Duodenal mucosa (tissue), 2 donors: ENCODE data around the gene EHBP1.

ENCODE experiments used
- H3K27ac ChIP-seq: one replicate; pipeline ENCODE4 v1.7.0; 2013; ENCODE audit warnings: low read depth, low read length
- H3K27me3 ChIP-seq, 2 donors: one replicate each; pipeline ENCODE4 v1.7.0; 2013; ENCODE audit warnings: low read length in 2 of 2, control low read depth in 1 of 2; ENCODE audit not compliant: insufficient read depth in 2 of 2, control insufficient read depth in 1 of 2
- H3K36me3 ChIP-seq, 2 donors: one replicate each; pipeline ENCODE4 v1.7.0; 2013; ENCODE audit warnings: low read length in 2 of 2, control low read depth in 1 of 2; ENCODE audit not compliant: insufficient read depth in 2 of 2, control insufficient read depth in 1 of 2
- H3K4me1 ChIP-seq, 2 donors: one replicate each; pipeline ENCODE4 v1.7.0; 2013; ENCODE audit warnings: low read length in 2 of 2, control low read depth in 1 of 2; ENCODE audit not compliant: insufficient read depth in 2 of 2, control insufficient read depth in 1 of 2
- H3K4me3 ChIP-seq, 2 donors: one replicate each; pipeline ENCODE4 v1.7.0; 2013; ENCODE audit warnings: low read length in 2 of 2, low read depth in 1 of 2
- H3K9ac ChIP-seq, 2 donors: one replicate each; pipeline ENCODE4 v1.7.0; 2013; ENCODE audit warnings: low read length in 2 of 2, low read depth in 1 of 2
- H3K9me3 ChIP-seq, 2 donors: one replicate each; pipeline ENCODE4 v1.7.0; 2013; ENCODE audit warnings: low read length in 2 of 2, control low read depth in 1 of 2; ENCODE audit not compliant: control insufficient read depth in 1 of 2

Gene EHBP1

DNA sequence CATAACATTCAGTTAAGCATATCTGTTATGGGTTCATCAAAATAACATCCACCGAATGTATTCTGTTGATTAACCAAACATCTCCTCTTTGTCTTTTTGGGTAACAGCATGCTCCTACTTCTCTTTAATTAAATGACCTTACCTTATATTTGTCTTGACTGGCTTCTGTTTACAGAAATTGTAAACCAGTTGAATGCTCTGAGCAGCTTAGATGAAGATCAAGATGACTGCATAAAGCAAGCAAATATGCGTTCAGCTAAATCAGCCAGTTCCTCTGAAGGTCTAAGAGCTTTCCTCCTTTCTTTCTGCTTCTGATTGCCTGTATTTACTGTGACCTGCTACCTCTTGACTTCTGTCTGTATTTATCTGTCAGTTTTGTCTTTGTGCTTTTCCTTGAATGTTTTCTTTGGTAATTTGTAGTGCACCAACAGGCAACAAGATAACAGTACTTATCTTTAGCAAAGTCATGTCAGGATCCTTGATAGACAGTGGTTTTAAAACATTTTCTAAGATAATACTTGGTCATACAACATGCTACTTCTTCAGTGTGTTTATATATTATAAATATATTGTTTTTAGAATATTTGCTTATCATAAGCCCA is 152.8 kb downstream of the EHBP1 start:
- no peaks in the 10 kb centered on the region for H3K4me1 ChIP-seq
- H3K9ac ChIP-seq, result no peak overlapping the region
- no peak overlapping the region for H3K27ac ChIP-seq
- H3K36me3 ChIP-seq, result peaks cover 3 to 4% of the 10 kb centered on the region in 2 donors
- H3K9me3 ChIP-seq, result peaks cover 0 to 7% of the 10 kb centered on the region in 2 donors
- H3K4me3 ChIP-seq, result no peak overlapping the region
- H3K27me3 ChIP-seq, result no peaks in the 10 kb centered on the region

DNA sequence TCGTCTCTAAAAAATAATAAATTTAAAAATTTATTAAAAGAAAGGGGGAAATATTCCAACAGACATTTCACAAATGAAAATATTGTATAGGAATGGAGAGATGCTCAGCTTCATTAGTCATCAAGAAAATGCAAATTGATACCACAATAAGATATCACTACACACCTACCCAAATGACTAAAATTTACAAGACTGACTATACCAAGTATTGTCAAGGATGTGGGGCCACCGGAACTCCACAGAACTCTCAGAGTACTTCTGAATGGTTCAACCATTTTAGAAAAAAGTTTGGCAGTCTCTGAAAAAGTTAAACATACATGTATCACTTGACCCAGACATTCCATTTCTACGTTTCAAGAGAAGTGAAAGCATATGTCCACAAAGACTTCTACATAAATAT is 163.4 kb downstream of the EHBP1 start:
- H3K4me3 ChIP-seq, result no peak overlapping the region
- H3K9me3 ChIP-seq, result peaks cover 4% of the 10 kb centered on the region in 2 donors
- H3K36me3 ChIP-seq, result peaks cover 6 to 17% of the 10 kb centered on the region in 2 donors
- H3K4me1 ChIP-seq, result no peaks in the 10 kb centered on the region
- H3K27me3 ChIP-seq, result no peaks in the 10 kb centered on the region
- no peak overlapping the region for H3K9ac ChIP-seq
- H3K27ac ChIP-seq, result no peak overlapping the region

DNA sequence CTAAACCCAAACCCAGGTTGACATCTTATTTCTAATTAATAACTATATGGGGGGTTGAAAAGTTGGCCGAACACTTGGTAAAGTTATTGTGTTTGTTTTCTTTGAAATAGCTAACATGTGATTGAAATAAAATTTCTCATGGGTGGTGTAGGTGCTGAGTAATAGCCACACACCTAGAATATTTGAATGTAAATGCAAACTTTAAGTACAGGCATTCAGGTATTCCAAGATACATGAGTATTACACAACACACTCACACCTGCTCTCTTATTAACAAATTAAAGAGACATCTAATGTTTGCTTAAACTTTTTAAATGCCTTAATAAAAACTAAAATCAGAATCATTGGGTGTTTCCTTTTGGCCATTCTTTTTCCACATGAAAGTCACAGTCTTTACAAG is 165.5 kb downstream of the EHBP1 start:
- Histone ChIP-seq H3K27ac (no peak overlapping the region), H3K36me3 (peaks cover 12 to 17% of the 10 kb centered on the region in 2 donors), H3K4me3 (no peak overlapping the region)

DNA sequence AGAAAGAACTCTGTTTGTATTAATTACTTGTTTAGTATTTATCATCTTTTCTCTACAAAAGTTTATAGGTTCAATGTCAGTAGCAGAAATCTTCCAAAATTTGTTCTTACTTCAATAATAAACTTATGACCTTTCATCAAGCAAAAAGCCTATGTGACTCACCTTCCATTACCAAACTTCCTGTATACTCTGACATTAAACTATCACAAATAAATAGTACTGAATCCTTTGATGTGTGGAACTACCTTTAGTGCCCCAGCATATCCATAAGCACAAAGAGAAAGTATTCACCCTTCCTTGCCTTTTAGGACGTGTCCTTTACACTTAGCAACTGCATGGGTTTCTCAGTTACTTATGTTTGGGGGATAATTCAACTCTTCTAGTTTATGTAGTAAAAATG is 166.0 kb downstream of the EHBP1 start:
- Histone ChIP-seq H3K4me3 (no peak overlapping the region), H3K27me3 (no peaks in the 10 kb centered on the region), H3K9me3 (peaks cover 4 to 8% of the 10 kb centered on the region in 2 donors), H3K27ac (no peak overlapping the region), H3K36me3 (peaks cover 12 to 18% of the 10 kb centered on the region in 2 donors), H3K9ac (no peak overlapping the region), H3K4me1 (no peaks in the 10 kb centered on the region)

More for the DNA sequence above, 165.5 kb downstream of the EHBP1 start:
- no peak overlapping the region for H3K9ac ChIP-seq
- H3K27me3 ChIP-seq, result no peaks in the 10 kb centered on the region
- peaks cover 4 to 8% of the 10 kb centered on the region in 2 donors for H3K9me3 ChIP-seq
- H3K4me1 ChIP-seq, result no peaks in the 10 kb centered on the region

DNA sequence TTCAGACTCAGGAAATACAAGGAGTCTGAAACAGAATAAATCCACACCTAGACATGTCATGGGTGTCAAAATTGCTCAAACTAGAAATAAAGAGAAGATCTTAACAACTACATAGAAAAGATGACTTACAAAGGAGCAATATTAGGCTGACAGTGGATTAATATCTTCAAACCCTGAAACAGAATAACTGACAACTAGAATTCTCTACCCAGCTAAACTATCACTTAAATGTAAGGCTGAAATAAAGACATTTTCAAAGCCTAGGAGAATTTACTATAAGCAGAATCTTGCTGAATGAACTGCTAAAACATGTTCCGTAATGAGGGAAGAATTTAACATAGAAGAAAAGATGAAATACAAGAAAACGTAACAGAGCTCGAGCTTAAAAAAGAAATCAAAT is 168.1 kb downstream of the EHBP1 start:
- H3K9me3 ChIP-seq, result peaks cover 4 to 8% of the 10 kb centered on the region in 2 donors
- H3K27me3 ChIP-seq, result no peaks in the 10 kb centered on the region
- H3K36me3 ChIP-seq, result peaks cover 21 to 23% of the 10 kb centered on the region in 2 donors
- H3K4me3 ChIP-seq, result no peak overlapping the region
- H3K27ac ChIP-seq, result no peak overlapping the region
- no peaks in the 10 kb centered on the region for H3K4me1 ChIP-seq
- H3K9ac ChIP-seq, result no peak overlapping the region

DNA sequence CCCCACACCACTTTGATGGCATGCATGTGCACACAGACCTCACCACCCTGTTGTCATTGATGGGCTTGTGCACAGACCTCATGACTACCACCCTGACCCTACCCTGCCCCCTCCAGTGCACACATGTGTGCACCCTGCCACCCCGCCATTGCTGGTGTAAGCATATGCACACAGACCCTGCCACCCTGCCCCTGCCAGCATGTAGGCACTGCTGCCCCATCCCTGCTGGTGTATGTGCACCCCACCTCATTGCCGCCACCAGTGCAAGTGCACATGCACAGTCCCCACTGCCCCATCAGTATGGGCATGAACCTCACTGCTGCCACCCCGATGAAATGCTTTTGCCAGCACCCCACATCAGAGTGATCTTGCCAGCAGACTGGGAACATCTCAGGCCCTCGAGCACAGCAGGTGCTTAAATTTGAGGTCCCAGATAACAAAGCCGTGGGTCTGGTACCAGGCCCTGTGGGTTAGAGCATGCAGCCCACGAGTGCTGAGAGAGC is 169.4 kb downstream of the EHBP1 start:
- Histone ChIP-seq H3K9ac (no peak overlapping the region), H3K27me3 (no peaks in the 10 kb centered on the region), H3K4me1 (no peaks in the 10 kb centered on the region), H3K9me3 (peaks cover 4 to 8% of the 10 kb centered on the region in 2 donors), H3K36me3 (peaks cover 21 to 23% of the 10 kb centered on the region in 2 donors), H3K4me3 (no peak overlapping the region), H3K27ac (no peak overlapping the region)

DNA sequence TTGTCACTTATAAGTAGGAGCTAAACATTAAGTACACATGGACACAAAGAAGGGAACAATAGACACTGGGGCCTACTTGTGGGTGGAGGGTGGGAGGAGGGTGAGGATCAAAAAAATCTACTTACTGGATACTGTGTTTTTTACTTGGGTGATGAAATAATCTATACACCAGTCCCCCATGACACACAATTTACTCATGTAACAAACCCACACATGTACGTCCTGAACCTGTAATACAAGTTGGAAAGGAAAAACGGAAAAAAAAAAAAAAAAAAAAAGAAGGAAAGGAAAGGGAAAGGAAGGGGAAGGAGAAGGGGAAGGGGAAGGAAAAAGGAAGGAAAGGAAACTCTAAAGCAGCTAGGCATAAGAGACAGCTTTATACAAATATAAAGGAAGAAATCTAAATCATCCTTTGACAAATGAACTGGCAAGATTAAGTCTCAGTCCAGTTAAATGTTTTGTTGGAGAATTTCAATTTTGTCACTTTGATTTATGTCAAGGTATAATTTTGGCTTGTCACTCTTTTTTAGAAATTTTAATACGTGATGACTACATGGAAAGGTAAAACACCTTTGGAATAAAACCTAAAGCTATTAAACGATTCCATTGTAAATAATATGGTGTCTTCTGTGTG is 175.8 kb downstream of the EHBP1 start:
- H3K36me3 ChIP-seq, result peaks cover 7 to 11% of the 10 kb centered on the region in 2 donors

DNA sequence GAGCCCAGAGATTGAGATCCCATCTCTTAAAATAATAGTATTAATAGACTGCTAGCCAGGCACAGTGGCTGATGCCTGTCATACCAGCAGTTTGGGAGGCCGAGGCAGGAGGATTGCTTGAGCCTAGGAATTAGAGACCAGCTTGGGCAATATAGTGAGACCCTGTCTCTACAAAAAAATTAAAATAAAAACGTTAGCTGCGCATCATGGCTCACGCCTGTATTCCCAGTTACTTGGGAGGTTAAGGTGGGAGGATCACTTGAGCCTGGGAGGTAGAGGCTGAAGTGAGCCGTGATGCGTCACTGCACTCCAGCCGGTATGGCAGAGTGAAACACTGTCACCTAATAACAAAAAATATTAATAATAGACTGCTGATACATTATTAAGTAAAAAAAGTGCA is 178.1 kb downstream of the EHBP1 start:
- H3K4me1 ChIP-seq, result no peaks in the 10 kb centered on the region
- no peak overlapping the region for H3K27ac ChIP-seq
- no peaks in the 10 kb centered on the region for H3K27me3 ChIP-seq
- H3K4me3 ChIP-seq, result no peak overlapping the region
- no peak overlapping the region for H3K9ac ChIP-seq
- H3K36me3 ChIP-seq, result no peaks in the 10 kb centered on the region
- H3K9me3 ChIP-seq, result no peaks in the 10 kb centered on the region

More for the DNA sequence above, 175.8 kb downstream of the EHBP1 start:
- Histone ChIP-seq H3K27me3 (no peaks in the 10 kb centered on the region), H3K27ac (no peak overlapping the region), H3K4me3 (no peak overlapping the region), H3K4me1 (no peaks in the 10 kb centered on the region), H3K9ac (no peak overlapping the region), H3K9me3 (no peaks in the 10 kb centered on the region)

DNA sequence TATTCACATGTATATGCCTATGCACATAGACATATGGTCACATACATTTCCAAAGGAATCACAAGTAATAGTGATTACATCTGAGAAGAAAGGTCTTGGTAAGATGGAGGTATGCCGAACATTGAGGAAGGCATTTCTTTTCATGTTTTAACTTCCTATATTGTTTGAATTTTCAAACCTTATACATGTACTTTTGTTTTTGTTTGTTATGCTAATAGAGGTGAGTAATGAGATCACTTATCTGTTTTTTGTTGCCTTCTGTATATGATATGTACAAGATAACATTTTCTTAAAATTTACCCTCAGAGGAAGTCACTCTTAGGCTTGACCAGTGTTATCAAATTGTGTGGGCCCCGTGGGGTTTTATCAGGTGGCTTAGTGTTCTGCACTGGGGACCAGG is 178.6 kb downstream of the EHBP1 start:
- Histone ChIP-seq H3K27me3 (no peaks in the 10 kb centered on the region), H3K36me3 (no peaks in the 10 kb centered on the region), H3K4me1 (no peaks in the 10 kb centered on the region), H3K4me3 (no peak overlapping the region), H3K27ac (no peak overlapping the region), H3K9me3 (no peaks in the 10 kb centered on the region), H3K9ac (no peak overlapping the region)

DNA sequence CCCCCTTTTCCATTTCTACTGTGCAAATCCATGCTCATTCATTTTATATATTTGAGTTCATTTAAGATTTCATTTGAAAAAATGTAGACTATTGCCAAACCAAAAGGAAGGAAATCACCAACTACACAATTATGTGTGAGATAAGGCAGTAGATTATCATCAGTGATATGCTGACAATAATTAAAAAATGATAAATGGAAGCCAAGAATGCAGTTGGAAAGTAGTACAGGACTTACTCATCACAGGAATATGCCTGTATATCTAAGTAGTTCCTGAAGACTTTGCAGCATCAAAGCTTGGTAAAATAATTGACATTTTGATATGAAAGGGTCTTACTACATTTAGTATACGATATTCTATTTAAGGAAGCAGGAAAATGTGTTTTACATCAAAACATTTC is 179.0 kb downstream of the EHBP1 start:
- Histone ChIP-seq H3K4me3 (no peak overlapping the region), H3K9ac (no peak overlapping the region), H3K27ac (no peak overlapping the region), H3K27me3 (no peaks in the 10 kb centered on the region), H3K9me3 (no peaks in the 10 kb centered on the region), H3K36me3 (no peaks in the 10 kb centered on the region), H3K4me1 (no peaks in the 10 kb centered on the region)
